ENCODE measurements around the gene ZNF609.

GRCh38 chr15:64656508-64656907 is 196.1 kb downstream of the ZNF609 start:
- TF ChIP-seq CTCF (IDR thresholded peaks at IDR 0.05) (no peak), POLR2A (IDR thresholded peaks at IDR 0.05) (no peak)
